ENCODE results near the gene INSRR.

Gene INSRR

DNA sequence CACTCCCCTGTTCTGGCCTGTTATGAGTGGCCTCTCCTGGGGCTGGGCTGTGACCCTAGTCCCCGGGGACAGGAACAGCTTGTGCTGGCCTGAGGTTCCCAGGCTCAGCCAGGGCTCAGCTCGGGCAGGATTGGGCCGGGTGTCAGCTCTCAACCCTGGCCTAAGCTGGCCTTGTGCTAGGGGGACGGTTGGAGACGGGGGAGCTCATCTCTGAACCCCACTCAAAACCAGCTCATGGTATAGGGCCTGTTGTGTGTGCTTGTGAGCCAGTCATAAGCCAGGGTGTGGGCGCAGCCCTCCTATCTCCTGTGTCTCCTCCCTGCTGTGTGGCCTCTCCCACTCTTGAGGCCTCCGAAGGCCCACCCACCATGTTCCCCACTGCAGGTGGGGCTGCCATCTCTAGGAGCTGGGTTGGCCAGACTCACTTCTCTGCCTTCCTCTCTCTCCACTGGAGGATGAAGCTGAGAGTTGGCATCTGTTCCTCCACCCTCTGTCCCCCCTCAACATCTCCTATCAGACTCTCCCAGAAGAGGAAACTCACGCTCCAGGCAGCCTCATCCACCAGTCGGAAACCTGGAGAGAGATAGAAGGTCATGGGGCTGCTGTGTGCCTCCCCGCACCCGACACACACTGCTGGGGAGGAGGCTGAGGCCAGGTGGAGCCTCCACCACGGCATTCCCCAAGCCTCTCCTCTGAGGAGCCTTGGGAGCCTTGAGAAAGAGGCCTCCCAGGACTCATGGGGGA is 36.0 kb upstream of the INSRR start:
- DNase-seq (ENCODE audit: low read depth in 2 of 2) = no peak

DNA sequence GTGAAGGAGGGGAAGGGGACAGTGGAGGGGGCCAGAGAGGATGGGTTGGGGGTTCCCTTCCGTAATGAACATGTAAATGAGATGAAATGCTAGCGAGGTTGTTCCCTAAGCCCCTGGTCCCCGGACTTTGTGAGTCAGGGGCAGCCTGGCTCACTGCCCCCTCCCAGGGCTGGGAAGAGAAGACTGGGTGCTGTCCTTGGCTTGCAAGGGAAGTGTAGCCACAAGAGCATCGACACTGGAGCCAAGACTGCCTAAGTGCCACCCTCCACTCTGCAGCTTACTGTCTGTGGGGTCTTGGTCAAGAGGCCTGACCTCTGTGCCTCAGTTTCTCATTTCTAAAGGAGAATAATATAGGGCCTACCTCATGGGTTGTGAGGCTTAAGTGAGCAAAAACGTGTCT is 35.1 kb upstream of the INSRR start:
- DNase-seq (ENCODE audit: low read depth in 2 of 2) = no peak

DNA sequence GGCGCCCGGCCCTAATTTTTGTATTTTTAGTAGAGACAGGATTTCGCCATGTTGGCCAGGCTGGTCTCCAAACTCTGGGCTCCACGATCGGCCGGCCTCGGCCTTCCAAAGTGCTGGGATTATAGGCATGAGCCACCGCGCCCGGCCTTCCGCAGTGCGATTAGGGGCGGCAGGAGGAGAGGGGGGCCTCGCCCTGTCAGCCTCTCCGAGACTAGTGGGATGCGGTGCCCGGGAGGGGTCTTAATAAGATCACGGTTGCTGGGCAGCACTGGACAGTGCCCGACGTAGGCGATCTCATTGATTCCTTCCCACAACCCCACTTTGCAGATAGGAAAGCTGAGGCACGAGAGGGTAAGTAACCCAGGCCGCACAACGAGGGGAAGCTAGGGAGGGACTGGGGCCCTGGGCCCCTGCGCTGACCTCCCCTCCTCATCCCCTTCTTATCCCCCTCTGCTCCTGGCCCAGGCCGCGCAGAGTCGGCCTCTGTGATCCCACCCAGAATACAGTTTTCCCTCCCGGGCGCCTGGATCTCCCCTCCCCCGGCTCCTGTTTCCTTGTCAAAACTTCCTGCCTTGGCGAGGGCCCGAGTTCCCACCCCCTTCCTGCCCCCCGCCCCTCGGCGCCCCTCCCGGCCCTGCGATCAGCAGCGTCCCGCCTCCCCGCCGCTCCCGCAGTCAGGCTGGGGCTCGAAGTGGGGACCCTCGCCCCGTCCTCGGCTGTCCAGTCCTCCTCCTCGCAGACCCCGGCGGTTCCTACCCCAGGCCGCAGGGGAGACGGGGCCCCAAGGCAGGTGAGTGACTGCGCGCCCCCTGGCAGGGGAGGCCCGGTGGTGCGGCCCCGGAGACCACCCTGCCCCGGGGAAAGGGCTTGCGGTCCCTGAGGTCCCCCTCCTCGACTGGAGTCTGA is 34.4 kb upstream of the INSRR start, which contains the start of gene PEAR1:
Gene PEAR1 (plus strand): TSS at position 671 of the 906 bp plus-strand sequence. CDS start 10,209 bp downstream, outside the sequence.
- no peak for DNase-seq (ENCODE audit: low read depth in 2 of 2)

DNA sequence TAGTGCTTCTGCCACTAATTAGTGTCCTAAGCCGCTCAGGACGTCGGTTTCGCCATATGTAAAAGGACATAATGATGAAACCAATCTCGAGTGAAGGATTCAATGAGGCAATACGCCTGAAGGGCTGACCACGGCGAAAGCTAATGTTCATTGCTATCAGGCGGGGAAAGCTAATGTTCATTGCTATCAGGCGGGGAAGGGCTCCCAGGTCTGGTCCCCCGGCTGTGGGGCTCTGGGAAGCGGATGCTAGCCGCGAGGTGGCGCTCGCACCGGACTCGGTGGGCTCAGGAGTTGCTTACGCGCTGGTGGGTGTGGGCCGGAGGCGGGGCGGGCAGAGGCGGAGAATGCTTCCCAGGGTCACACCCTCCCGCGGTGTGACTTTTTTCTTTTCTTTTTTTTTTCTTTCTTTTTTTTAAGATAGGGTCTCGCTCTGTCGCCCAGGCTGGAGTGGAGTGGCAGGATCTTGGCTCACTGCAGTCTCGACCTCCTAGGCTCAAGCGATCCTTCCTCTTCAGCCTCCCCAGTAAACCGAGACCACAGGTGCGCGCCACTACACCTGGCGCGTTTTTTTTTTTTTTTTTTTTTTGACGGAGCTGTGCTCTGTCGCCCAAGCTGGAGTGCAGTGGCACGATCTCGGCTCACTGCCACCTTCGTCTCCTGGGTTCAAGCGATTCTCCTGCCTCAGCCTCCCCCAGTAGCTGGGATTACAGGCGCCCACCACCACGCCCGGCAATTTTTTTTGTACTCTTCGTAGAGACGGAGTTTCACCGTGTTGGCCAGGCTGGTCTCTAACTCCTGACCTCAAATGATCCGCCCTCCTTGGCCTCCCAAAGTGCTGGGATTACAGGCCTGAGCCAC is 33.5 kb upstream of the INSRR start:
- DNase-seq (ENCODE audit: low read depth in 2 of 2) = peak; percentile 61 to 64

DNA sequence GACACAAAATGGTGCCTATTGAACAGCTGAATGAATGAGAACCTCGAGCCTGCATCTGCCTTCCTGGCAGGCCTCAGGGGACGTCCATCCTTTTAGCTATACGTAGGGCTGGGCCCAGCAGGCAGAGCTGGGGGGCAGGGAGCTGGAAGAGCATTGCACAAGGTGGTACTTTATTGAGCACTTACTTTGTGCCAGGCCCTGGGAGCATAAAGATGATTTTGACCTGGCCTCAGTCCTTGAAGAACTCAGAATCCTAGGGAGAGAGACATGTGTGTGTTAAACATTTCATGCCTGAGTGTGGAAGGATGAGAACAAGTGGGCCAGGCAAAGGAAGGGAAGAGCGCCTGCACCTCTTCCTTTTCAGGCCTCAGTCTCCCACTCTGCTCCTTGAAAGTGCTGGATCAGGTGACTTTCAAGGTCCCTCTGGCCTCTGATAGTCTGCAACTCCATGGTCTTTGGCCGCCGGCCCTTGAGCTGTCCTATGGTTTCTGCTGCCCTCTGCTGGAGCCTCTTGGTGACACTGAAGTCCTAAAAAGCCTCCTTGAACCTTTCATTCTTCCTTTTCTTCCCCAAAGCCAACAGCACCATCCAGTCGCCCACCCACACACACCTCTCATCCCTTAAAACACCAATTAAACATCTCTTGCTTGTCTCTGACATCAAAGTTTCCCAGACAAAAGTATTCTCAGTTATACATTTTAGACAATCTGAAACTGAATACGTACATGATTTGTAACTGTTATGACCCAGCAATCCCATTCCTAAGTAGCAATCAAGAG is 31.1 kb upstream of the INSRR start:
- DNase-seq (ENCODE audit: low read depth in 2 of 2) = no peak

DNA sequence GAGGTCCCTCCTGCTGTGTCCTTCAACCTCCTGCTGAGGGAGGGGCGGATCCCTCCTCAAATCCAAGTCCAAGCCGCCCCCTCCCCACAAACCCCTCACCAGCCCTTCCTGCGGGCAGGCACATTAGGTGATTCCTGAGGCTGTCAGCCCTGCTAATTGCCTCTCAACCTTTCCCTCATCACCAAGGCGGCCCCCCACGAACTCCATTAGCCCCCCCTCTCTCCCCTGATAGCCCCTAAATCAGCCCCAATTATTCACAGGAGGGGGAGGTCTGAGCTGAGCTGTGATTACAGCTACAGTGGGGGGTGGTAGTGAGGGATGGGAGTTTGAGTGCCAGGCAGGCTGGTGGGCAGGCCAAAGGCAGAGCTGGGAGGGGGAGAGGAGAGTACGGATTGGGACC is 28.8 kb upstream of the INSRR start:
- no peak for DNase-seq (ENCODE audit: low read depth in 2 of 2)

DNA sequence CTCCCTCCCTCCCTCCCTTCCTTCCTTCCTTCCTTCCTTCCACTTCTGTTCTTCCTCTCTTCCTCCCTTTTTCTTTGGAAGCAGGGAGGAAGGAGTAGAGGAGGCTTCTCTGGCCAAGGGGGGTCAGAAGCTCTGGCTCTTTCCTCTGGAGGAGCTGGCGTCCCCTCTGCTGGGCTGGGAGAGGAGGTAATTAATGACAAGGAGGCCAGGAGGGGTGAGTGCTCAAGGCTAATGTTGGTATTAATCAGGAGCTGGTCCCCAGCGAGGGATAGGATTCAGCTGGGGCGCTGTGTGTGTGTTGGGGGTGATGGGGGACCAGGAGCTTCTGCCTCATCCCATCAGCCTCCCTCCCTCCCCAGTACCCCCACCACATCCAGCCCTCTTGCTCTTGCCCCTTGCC is 28.4 kb upstream of the INSRR start:
- DNase-seq (ENCODE audit: low read depth in 2 of 2) = no peak

DNA sequence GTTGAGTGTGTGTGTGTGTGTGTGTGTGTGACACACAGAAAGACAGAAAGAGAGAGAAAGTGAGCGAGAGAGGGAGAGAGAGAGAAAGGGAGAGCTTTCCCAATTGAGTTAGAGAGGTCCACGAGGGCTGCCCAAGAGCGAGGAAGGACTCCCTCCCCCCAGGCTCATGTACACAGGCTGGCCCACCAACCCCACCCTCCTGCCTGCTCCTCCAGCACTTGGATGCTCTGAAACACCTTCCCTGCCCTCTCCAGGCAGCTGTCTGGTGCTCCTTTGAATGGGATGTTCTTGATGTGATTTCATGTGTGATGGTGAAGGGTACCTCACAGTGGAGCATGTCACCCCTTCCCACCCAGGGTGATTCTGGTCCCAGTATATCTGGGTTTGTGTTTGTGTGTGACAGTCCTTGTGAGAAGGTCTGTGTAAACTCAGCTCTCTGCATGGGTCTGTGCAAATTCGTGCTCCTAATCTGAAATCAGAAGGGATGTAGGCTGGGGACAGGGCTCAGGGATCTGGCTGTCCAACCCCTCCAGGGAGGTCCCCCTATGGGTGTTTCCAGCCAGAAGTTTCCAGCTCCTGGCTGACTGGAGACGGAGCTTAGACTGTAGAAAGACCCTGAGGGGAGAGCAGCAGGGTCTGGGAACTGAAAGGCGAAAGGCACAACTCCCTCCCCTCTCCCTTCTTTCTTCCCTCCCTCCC is 27.8 kb upstream of the INSRR start:
- DNase-seq (ENCODE audit: low read depth in 2 of 2) = no peak

DNA sequence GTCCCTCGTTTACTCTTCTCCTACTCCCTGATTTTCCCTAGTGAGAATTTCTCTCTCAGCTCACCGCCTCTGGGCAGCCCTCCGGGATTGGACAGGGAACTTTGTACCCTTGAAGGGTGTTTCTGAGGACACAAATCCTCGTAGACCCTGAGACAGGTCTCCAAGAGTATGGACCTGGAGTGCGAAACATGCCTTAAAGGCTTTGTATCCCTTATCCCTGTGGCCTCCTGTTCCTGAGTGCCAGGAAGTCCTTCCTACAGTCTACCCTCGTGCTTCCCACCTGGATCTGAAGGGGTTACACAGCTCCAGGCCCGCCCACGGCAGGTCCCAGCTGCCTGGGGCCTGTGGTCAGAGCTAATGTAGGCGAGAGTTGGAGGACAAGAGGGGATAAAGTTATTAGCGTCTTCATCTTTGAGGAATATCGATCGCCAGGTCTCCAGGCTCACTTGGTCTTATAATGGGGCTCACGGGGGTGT is 27.0 kb upstream of the INSRR start:
- DNase-seq (ENCODE audit: low read depth in 2 of 2) = no peak

DNA sequence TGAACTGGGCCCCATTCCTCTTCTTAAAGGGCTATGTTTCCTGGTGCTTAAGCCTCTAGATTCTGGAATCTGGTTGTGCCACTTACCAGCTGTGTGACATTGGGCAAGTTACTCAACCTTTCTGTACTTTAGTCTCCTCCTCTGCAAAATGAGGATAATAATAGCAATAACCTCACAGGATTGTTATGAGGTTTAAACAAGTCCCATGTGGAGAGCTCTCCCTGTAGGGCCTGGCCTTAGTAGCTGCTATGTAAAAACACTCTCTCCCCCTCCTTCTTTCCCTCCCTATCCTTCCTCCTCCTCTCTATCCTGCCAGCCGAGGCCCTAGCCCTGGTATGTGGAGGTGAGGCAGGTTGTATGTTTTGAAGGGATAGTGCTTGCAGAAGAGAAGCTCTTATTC is 26.4 kb upstream of the INSRR start:
- no peak for DNase-seq (ENCODE audit: low read depth in 2 of 2)

DNA sequence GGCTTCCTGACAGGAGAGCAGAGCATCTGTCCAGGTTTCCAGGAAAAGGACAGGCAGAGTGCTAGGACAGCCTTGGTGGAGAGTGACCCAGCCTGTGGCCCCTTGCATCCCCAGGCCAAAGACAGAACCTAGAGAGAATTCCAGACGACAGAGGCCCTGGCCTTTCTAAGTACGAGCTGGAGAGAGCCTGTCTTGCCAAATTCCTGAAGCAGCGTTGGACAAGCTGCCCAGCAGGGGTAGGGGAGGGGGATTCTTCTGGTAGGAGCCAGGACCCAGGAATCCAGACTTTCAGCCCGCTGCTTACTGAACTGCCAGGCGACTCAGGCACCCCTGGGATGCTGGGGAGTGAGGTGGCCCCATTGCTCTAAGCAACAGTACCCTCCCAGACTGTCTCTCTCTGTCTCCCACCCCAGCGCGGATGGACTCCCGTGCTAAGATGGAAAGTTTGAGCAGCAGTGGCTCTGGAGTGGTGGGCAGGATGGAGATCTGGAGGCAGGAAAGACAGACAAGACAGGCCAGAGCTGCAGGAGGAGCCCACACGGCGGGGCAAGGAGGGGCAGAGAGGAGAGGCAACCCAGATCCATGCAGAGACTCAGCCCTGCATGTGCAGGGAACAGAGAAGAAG is 25.8 kb upstream of the INSRR start:
- DNase-seq (ENCODE audit: low read depth in 2 of 2) = no peak

DNA sequence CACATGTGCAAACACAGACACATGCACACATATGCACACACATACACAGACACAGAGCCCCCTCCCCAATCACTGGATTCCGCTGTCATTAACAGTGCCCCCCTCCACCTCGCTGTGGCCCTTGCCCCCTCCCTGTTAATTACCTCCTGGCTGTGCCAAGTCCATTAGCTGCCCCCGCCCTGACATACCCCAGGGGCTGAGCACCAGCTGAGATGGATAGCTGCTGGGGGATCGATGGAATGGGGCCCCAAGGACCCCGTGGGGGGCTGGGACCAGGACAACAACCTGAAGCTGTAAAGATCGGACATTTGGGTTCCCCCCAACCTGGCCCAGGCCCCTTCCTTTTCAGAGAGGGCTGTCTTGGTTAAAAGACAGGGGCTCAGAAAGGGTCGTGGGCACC is 25.0 kb upstream of the INSRR start:
- no peak for DNase-seq (ENCODE audit: low read depth in 2 of 2)

DNA sequence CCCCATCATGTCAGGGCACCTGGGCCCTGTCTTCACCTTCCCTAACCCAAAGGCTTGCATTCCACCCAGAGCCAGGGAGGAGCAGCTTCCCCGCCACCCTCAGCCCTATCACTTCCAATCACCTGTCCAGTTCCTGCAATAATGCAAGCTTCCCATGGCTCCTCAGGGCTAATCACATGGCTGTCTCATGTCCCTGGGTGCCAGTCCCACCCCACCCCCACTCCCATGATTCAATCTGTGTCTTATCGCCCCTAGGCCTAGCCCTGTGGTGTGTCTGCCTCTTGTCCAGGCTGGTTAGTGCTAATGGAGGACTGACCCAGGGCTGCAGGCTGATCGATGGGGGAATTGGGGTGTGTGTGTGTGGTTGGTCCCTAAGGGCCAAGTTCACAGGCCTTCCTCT is 23.6 kb upstream of the INSRR start:
- DNase-seq (ENCODE audit: low read depth in 2 of 2) = no peak

DNA sequence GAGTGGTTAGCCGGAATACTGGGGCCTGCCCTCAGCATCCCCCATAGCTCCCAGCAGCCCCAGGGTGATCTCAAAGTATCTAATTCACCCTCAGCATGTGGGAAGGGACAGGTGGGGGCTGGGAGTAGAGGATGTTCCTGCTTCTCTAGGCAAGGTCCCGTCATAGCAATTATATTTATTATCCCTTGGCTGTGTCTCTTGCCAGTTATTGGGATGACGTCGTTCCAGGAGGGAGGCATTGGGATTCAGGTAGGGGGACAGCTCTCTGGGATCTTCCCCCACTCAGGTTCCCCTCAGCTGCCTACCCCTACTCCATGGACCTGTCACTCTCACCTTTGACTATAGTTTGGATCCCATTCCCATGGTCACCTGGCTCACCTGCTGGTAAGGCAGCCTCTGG is 22.7 kb upstream of the INSRR start:
- no peak for DNase-seq (ENCODE audit: low read depth in 2 of 2)

DNA sequence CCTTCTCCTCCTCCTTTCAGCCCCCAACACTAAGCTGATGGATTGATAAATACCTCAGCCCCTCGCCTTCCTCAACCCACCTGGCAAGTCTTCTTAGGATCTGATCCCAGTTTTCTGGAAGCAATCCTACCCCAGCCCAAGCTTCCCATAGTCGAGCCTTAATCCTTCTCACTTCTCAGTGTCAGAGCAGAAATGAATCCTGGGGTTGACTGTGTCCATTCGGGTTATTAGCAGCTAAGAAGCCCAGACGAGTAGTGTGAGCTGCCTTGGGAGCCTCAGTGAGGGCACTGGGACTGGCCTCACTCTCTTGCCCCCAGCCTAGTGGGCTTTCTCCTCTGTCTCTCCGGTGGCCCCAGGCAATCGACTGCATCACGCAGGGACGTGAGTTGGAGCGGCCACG is 22.2 kb upstream of the INSRR start:
- no peak for DNase-seq (ENCODE audit: low read depth in 2 of 2)

DNA sequence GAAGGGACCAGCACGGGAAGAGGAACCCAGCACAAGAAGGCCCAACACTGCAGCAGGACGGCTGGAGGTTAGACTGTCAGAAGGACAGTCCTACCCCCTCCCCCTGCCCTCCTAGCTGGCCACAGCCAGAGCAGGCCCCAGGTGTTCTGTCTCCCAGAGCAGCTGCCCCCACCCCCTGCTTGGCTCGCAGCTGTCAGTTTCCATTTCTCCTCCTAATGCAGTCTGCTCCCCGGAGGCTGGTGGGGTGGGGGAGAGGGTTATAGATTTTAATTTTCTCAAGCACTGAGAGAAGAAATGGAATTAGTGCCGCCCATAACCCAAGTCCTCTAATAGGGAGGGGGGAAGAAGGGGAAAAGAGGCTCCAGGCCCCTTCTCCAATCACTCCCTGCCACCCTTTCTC is 21.6 kb upstream of the INSRR start:
- DNase-seq (ENCODE audit: low read depth in 2 of 2) = no peak

DNA sequence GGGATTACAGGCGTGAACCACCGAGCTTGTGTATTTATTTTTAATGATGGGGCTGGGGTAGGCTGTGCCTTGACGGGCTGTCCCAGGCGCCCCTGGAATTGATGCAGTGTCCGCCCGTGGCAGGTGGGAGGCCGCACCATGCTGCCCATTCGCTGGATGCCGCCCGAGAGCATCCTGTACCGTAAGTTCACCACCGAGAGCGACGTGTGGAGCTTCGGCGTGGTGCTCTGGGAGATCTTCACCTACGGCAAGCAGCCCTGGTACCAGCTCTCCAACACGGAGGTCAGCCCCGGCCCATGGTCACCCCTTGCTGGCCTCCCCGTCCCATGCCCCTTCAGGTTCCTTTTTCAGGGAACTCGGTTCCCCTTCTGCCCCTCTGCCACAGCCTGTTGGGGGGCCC is 21.0 kb upstream of the INSRR start:
- DNase-seq (ENCODE audit: low read depth in 2 of 2) = no peak

DNA sequence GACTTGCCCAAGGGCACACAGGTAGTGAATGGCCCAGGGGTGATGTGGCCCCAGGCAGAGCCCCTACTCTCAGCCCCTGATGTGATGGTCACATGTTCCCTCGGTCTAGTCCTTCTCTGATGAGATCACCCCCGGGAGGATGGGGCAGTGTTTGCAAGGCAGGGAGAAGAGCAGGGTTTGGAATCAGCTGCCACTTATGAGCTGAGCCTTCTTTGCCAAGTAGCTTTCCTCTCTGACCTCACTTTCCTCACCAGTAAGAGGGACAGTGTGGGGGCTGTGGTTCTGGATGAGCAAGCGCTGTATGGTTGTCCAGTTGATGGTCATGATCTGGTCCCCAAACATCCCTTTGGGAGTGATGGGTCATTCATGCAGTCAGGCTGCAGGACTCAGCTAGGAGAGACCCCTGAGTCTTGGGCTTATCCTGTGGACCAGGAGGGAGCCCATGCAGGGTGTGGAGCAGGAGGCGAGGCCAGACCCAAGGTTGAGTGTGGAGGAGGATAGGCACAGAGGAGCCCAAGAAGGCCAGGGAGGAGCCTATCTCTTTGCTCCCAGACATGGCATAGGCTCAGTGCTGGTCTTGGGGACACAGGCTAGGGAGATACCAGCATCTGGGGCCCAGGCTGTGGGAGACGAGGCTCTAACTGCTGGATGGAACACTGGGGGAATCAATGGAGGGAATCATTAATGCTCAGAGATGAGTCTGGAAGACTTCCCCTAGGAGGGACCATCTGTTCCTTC is 18.7 kb upstream of the INSRR start:
- no peak for DNase-seq (ENCODE audit: low read depth in 2 of 2)

DNA sequence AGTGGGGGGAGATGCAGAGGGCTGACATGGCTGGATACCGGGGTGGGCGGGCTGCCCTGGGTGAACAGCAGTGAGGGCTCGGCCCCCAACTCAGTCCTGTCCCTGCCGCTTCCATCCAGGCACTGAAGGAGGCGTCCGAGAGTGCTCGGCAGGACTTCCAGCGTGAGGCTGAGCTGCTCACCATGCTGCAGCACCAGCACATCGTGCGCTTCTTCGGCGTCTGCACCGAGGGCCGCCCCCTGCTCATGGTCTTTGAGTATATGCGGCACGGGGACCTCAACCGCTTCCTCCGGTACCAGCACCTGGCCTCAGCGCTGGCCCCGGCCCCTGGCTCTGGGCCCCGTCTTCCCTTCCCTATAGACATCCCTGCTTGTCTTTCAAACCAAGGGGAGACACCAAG is 17.4 kb upstream of the INSRR start:
- DNase-seq (ENCODE audit: low read depth in 2 of 2) = no peak

DNA sequence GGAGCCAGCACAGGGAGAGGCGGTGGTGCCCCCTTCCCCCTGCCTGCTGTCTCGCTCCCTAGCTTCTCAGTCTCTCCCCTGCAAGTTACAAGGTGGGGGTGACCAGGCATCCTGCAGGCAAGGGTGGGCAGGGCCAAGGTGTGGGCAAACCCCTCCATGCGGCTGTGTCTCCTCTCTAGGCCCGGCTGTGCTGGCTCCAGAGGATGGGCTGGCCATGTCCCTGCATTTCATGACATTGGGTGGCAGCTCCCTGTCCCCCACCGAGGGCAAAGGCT is 16.4 kb upstream of the INSRR start:
- no peak for DNase-seq (ENCODE audit: low read depth in 2 of 2)
